CD14-positive monocyte (primary cell): ENCODE results near the gene FAM110A. TPM values are rescaled to one million over a fixed set of nuclear protein-coding genes. Genes with fewer than 3 reads are reported as not detected.

ENCODE experiments used
- DNase-seq, 3 donors: peaks; one replicate each; pipeline ENCODE4 v3.0.0-alpha.2; 2011 to 2022
- H2AFZ ChIP-seq: 2 replicates; pipeline ENCODE4 v1.6.0; 2012; ENCODE audit warnings: mild to moderate bottlenecking, low read depth, low read length, inconsistent platforms; ENCODE audit not compliant: insufficient read depth, poor library complexity, severe bottlenecking
- H3K27ac ChIP-seq, 2 donors: 1 replicate in 1 of 2; 2 replicates in 1 of 2; pipeline ENCODE4 v1.5.1; 2012 to 2013; ENCODE audit warnings: low read length in 2 of 2, control low read depth in 1 of 2, inconsistent platforms in 1 of 2, low read depth in 1 of 2, mild to moderate bottlenecking in 1 of 2
- H3K27me3 ChIP-seq, 2 donors: one replicate each; pipeline versions ENCODE4 v1.6.0 to v1.6.1; 2011 to 2013; ENCODE audit warnings: low read length in 2 of 2; ENCODE audit not compliant: control insufficient read depth in 2 of 2, insufficient read depth in 2 of 2
- H3K36me3 ChIP-seq, 2 donors: replicated peaks in 1 of 2; 1 replicate in 1 of 2; 2 replicates in 1 of 2; pipeline versions ENCODE4 v1.5.1 to v1.6.1; 2012 to 2013; ENCODE audit warnings: low read length in 2 of 2, control low read depth in 1 of 2, inconsistent platforms in 1 of 2, mild to moderate bottlenecking in 1 of 2; ENCODE audit not compliant: insufficient read depth in 2 of 2, control insufficient read depth in 1 of 2
- H3K4me1 ChIP-seq, 2 donors: 1 replicate in 1 of 2; 2 replicates in 1 of 2; pipeline versions ENCODE4 v1.5.1 to v1.6.1; 2012 to 2013; ENCODE audit warnings: low read length in 2 of 2, control low read depth in 1 of 2, inconsistent platforms in 1 of 2, mild to moderate bottlenecking in 1 of 2, moderate library complexity in 1 of 2; ENCODE audit not compliant: insufficient read depth in 2 of 2, control insufficient read depth in 1 of 2
- H3K4me2 ChIP-seq: replicated peaks from 2 replicates; pipeline ENCODE3; 2012; ENCODE audit warnings: low read length, moderate library complexity, mild to moderate bottlenecking; ENCODE audit not compliant: poor library complexity, severe bottlenecking; ENCODE audit errors: extremely low read depth
- H3K4me3 ChIP-seq, 3 experiments: fragments of 200-600 bp in 1 of 3; sonication (generic) in 1 of 3; replicated peaks in 1 of 3; 1 replicate in 2 of 3; 2 replicates in 1 of 3; pipeline ENCODE4 v1.5.1; 2011 to 2013; ENCODE audit warnings: low read length in 3 of 3, mild to moderate bottlenecking in 3 of 3, control low read depth in 2 of 3, low read depth in 2 of 3, inconsistent platforms in 1 of 3, moderate library complexity in 1 of 3
- H3K79me2 ChIP-seq: 2 replicates; pipeline ENCODE4 v1.6.0; 2012; ENCODE audit warnings: mild to moderate bottlenecking, control low read depth, inconsistent platforms, low read length, moderate library complexity; ENCODE audit not compliant: insufficient read depth
- H3K9ac ChIP-seq: 2 replicates; pipeline ENCODE4 v1.6.0; 2017; ENCODE audit warnings: low read length, mild to moderate bottlenecking; ENCODE audit not compliant: insufficient read depth, poor library complexity, severe bottlenecking
- H3K9me3 ChIP-seq, 2 donors: replicated peaks in 1 of 2; 1 replicate in 1 of 2; 2 replicates in 1 of 2; pipeline versions ENCODE4 v1.5.1 to v1.6.1; 2012 to 2013; ENCODE audit warnings: low read length in 2 of 2, control low read depth in 1 of 2; ENCODE audit not compliant: control insufficient read depth in 1 of 2, insufficient read depth in 1 of 2
- H4K20me1 ChIP-seq: 2 replicates; pipeline ENCODE4 v1.6.0; 2012; ENCODE audit warnings: mild to moderate bottlenecking, low read length, control low read depth, moderate library complexity; ENCODE audit not compliant: insufficient read depth
- H3K27ac Mint-ChIP-seq, 7 donors: one replicate each; pipeline ENCODE4 v1.8.0; 2020; ENCODE audit warnings: mild to moderate bottlenecking in 7 of 7, mixed read lengths in 7 of 7, moderate library complexity in 6 of 7, inconsistent platforms in 2 of 7
- H3K27me3 Mint-ChIP-seq, 3 donors: one replicate each; pipeline ENCODE4 v1.8.0; 2021 to 2022; ENCODE audit warnings: low read depth in 3 of 3, mild to moderate bottlenecking in 3 of 3, mixed read lengths in 3 of 3, moderate library complexity in 3 of 3, inconsistent platforms in 1 of 3
- H3K36me3 Mint-ChIP-seq, 2 donors: one replicate each; pipeline ENCODE4 v1.8.0; 2020; ENCODE audit warnings: mixed read lengths in 2 of 2, inconsistent platforms in 1 of 2, mild to moderate bottlenecking in 1 of 2
- H3K4me1 Mint-ChIP-seq: one replicate; pipeline ENCODE4 v1.8.0; 2020; ENCODE audit warnings: mild to moderate bottlenecking, mixed read lengths
- H3K4me3 Mint-ChIP-seq, 2 donors: one replicate each; pipeline ENCODE4 v1.8.0; 2020; ENCODE audit warnings: mild to moderate bottlenecking in 2 of 2, mixed read lengths in 2 of 2, moderate library complexity in 1 of 2
- H3K9me3 Mint-ChIP-seq, 7 donors: one replicate each; pipeline ENCODE4 v1.8.0; 2020 to 2022; ENCODE audit warnings: mixed read lengths in 7 of 7, mild to moderate bottlenecking in 6 of 7, moderate library complexity in 6 of 7, inconsistent platforms in 2 of 7
- WGBS: methylation state at CpG from one replicate; pipeline ENCODE4 v1.1.5; 2013; ENCODE audit warnings: missing lambda C conversion rate; ENCODE audit not compliant: insufficient coverage; 5-methylcytosine and 5-hydroxymethylcytosine counted together
- intact Hi-C, 2 donors: fragments of 100-400 bp; cut with micrococcal nuclease; formaldehyde crosslinking; loops; one replicate each; pipeline versions ENCODE4 v1.15.0 to v1.15.1; 2023
- polyA plus RNA-seq, 3 donors: library from polyadenylated mRNA; depleted of rRNA in 1 of 3; unstranded in 2 of 3; stranded (reverse) in 1 of 3; fragments of 300-500 nt in 2 of 3; fragments of >200 nt in 1 of 3; fragmentation: Illumina TruSeq in 2 of 3; gene quantifications; 1 replicate in 2 of 3; 2 replicates in 1 of 3; pipeline ENCODE4 v1.2.3, GENCODE V29; 2012 to 2021
- TF ChIP-seq, protein P1 (sequence below): fragments of 200-600 bp; IDR thresholded peaks from one replicate; pipeline ENCODE4 v1.8.0; 2022; ENCODE audit warnings: antibody characterized with exemption, mild to moderate bottlenecking

Gene FAM110A
- polyA plus RNA-seq, 3 donors, result 13.8 to 43.2 (median 27.8) TPM

DNA sequence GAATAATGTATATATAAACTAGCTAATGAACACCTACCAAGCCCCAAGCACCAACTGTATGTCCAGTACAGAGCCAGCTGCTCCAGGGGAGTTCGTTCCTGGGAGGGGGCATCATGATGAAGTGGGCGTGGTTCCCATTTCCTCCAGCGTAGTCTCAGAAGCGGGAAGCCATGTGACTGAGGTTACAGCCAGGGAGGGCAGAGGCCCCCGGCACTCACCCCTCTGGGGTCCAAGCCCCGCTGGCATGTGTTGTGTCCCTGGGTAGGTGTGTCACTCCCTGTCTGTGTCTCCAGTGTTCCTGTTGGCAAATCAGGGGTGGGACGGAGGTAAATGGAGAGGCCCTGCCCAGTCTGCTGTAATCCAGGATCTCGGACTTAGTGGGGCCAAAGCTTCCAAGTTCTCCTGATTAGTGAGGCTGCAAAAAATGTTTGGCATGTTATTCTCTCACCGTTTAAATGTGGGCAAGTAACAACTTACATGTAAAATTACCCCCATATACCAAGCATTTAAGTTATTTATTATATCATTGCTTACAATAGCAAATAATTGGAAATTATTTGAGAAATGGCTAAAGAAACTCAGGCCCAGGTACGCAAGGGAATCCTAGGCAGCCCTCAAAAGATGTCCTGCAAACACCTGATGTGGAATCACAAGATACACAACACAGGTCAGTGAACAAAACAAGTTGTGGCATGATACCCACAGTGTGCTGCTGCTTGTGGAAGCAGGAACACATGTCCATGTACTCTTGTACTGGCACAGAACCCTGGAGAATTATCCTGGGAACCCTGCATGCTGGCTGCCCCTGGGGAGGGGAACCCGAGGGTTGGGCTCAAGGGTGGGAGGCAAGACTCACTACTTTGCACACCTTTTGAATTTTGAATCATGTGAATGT lies 22.2 kb downstream of the FAM110A start:
- H3K4me3 Mint-ChIP-seq, result no peak overlapping the region
- no peak for DNase-seq
- Histone ChIP-seq H2AFZ (no peak overlapping the region), H3K4me3 (no peak overlapping the region), H3K36me3 (peaks cover 6 to 12% of the 10 kb centered on the region in 2 donors), H3K4me2 (no peak overlapping the region), H3K27ac (no peak overlapping the region), H4K20me1 (peaks cover 85% of the 10 kb centered on the region), H3K27me3 (no peaks in the 10 kb centered on the region), H3K9ac (no peak overlapping the region), H3K9me3 (no peaks in the 10 kb centered on the region), H3K79me2 (peaks cover 3% of the 10 kb centered on the region), H3K4me1 (peaks cover 17 to 32% of the 10 kb centered on the region in 2 donors)
- TF ChIP-seq, protein P1, sequence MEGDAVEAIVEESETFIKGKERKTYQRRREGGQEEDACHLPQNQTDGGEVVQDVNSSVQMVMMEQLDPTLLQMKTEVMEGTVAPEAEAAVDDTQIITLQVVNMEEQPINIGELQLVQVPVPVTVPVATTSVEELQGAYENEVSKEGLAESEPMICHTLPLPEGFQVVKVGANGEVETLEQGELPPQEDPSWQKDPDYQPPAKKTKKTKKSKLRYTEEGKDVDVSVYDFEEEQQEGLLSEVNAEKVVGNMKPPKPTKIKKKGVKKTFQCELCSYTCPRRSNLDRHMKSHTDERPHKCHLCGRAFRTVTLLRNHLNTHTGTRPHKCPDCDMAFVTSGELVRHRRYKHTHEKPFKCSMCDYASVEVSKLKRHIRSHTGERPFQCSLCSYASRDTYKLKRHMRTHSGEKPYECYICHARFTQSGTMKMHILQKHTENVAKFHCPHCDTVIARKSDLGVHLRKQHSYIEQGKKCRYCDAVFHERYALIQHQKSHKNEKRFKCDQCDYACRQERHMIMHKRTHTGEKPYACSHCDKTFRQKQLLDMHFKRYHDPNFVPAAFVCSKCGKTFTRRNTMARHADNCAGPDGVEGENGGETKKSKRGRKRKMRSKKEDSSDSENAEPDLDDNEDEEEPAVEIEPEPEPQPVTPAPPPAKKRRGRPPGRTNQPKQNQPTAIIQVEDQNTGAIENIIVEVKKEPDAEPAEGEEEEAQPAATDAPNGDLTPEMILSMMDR, result no peak
- peaks cover 48% of the 10 kb centered on the region in 2 donors for H3K36me3 Mint-ChIP-seq
- peaks cover 0 to 2% (median 0%) of the 10 kb centered on the region in 7 donors for H3K9me3 Mint-ChIP-seq
- intact Hi-C loops, result no loop called here
- H3K27me3 Mint-ChIP-seq, result no peaks in the 10 kb centered on the region
- H3K4me1 Mint-ChIP-seq, result peaks cover 42% of the 10 kb centered on the region
- WGBS, result 9% methylated on average over 7 of the region's 11 CpGs
- H3K27ac Mint-ChIP-seq, result peak overlapping the region in 3 of 7 donors; percentile 19 to 36 (median 26)

- Mint-ChIP-seq H3K27me3 (no peaks in the 10 kb centered on the region), H3K4me3 (no peak overlapping the region), H3K4me1 (peaks cover 42% of the 10 kb centered on the region), H3K9me3 (peaks cover 0 to 2% (median 0%) of the 10 kb centered on the region in 7 donors), H3K27ac (peak overlapping the region in 3 of 7 donors; percentile 26 to 57 (median 36)), H3K36me3 (peaks cover 42 to 44% of the 10 kb centered on the region in 2 donors)
- H3K9ac ChIP-seq, result no peak overlapping the region
- DNase-seq, result no peak
- no peaks in the 10 kb centered on the region for H3K9me3 ChIP-seq
- H3K4me3 ChIP-seq, result no peak overlapping the region
- no peak overlapping the region for H2AFZ ChIP-seq
- no peak overlapping the region for H3K27ac ChIP-seq
- intact Hi-C loops, result no loop called here
- H3K4me1 ChIP-seq, result peaks cover 17 to 32% of the 10 kb centered on the region in 2 donors
- H3K4me2 ChIP-seq, result no peak overlapping the region
- peaks cover 5 to 6% of the 10 kb centered on the region in 2 donors for H3K36me3 ChIP-seq
- no peaks in the 10 kb centered on the region for H3K27me3 ChIP-seq
- TF ChIP-seq, protein P1, result no peak
- 13% methylated on average over 12 of the region's 12 CpGs for WGBS
- H3K79me2 ChIP-seq, result peaks cover 2% of the 10 kb centered on the region
- peaks cover 79% of the 10 kb centered on the region for H4K20me1 ChIP-seq
Measured at GRCh38 chr20:856361-856775, 22.9 kb downstream of the FAM110A start.
